K562 (cell line): Measurements from ENCODE around the gene GNAZ. TPM values are rescaled to one million over a fixed set of nuclear protein-coding genes. Genes with fewer than 3 reads are reported as not detected.

Experiments used
- ASH1L ChIP-seq: fragments of 450-650 bp; IDR thresholded peaks from 2 replicates; pipeline ENCODE4 v1.6.1; 2018; ENCODE audit warnings: borderline replicate concordance, mild to moderate bottlenecking, low read depth; ENCODE audit not compliant: partially characterized antibody
- CGGBP1 ChIP-seq: fragments of 250-450 bp; sonication (Bioruptor Pico); IDR thresholded peaks from 2 replicates; pipeline ENCODE4 v1.9.0; 2021; ENCODE audit warnings: mild to moderate bottlenecking
- FOXM1 ChIP-seq, 2 experiments: fragments of 450-650 bp in 1 of 2; sonication (generic) in 1 of 2; formaldehyde crosslinking in 1 of 2; IDR thresholded peaks; 2 replicates each; pipeline versions ENCODE4 v1.6.1 to v1.9.0; 2017 to 2022; ENCODE audit warnings: low read depth in 2 of 2, mild to moderate bottlenecking in 2 of 2, missing genetic modification reagents in 1 of 2, moderate library complexity in 1 of 2
- HES1 ChIP-seq: fragments of 450-650 bp; IDR thresholded peaks from 2 replicates; pipeline ENCODE4 v1.6.1; 2016; ENCODE audit warnings: low read depth, mild to moderate bottlenecking, moderate library complexity
- HIVEP1 ChIP-seq: fragments of 250-450 bp; sonication (Bioruptor Pico); IDR thresholded peaks from 2 replicates; pipeline ENCODE4 v1.4.0; 2020; ENCODE audit warnings: mild to moderate bottlenecking
- KDM4B ChIP-seq, 2 experiments: fragments of 450-650 bp in 1 of 2; sonication (generic) in 1 of 2; IDR thresholded peaks; 2 replicates each; pipeline ENCODE4 v1.6.1; 2016 to 2017; ENCODE audit warnings: borderline replicate concordance in 2 of 2, antibody characterized with exemption in 1 of 2, low read depth in 1 of 2, mild to moderate bottlenecking in 1 of 2
- MAFG ChIP-seq: fragments of 450-650 bp; conservative IDR thresholded peaks from 2 replicates; pipeline ENCODE4 v1.6.1; 2016; ENCODE audit warnings: missing genetic modification characterization, missing compliant biosample characterization
- NR1H2 ChIP-seq: sonication (generic); formaldehyde crosslinking; IDR thresholded peaks from 2 replicates; pipeline ENCODE4 v1.4.0; 2020; ENCODE audit warnings: mild to moderate bottlenecking, missing genetic modification reagents
- PATZ1 ChIP-seq: fragments of 250-450 bp; sonication (Bioruptor Pico); IDR thresholded peaks from 2 replicates; pipeline ENCODE4 v1.5.0; 2020; ENCODE audit warnings: mild to moderate bottlenecking, borderline replicate concordance
- PML ChIP-seq: IDR thresholded peaks from 2 replicates; pipeline ENCODE4 v1.6.1; 2012; ENCODE audit warnings: low read length, inconsistent platforms
- PRDM10 ChIP-seq: fragments of 450-650 bp; IDR thresholded peaks from 2 replicates; pipeline ENCODE4 v1.6.1; 2018; ENCODE audit not compliant: partially characterized antibody
- PTBP1 ChIP-seq: fragments of 200-400 bp; formaldehyde crosslinking; IDR thresholded peaks from 2 replicates; pipeline ENCODE4 v1.6.1; 2017; ENCODE audit warnings: low read depth, low read length
- PURB ChIP-seq: sonication (generic); formaldehyde crosslinking; IDR thresholded peaks from 2 replicates; pipeline ENCODE4 v1.9.0; 2021; ENCODE audit warnings: low read depth, mild to moderate bottlenecking, missing genetic modification reagents
- ZBTB33 ChIP-seq: sonication (generic); formaldehyde crosslinking; IDR thresholded peaks from 2 replicates; pipeline ENCODE4 v1.8.1; 2023; ENCODE audit warnings: mild to moderate bottlenecking, missing genetic modification reagents
- ZNF699 ChIP-seq: fragments of 250-450 bp; sonication (Bioruptor Pico); IDR thresholded peaks from 2 replicates; pipeline ENCODE4 v1.8.0; 2021; ENCODE audit warnings: mild to moderate bottlenecking, moderate library complexity; ENCODE audit not compliant: insufficient replicate concordance
- ZZZ3 ChIP-seq: fragments of 450-650 bp; IDR thresholded peaks from 2 replicates; pipeline ENCODE4 v1.6.1; 2016; ENCODE audit warnings: antibody characterized with exemption, mild to moderate bottlenecking, moderate library complexity
- polyA plus RNA-seq, 8 experiments: library from polyadenylated mRNA; depleted of rRNA in 4 of 8; stranded (reverse) in 5 of 8; unstranded in 3 of 8; fragments of >200 nt; fragmentation: Nextera tagmentation in 2 of 8; fragmentation: Illumina TruSeq in 1 of 8; extraction: Ambion mirVana in 2 of 8; extraction: Trizol in 1 of 8; gene quantifications; 2 replicates each; pipeline versions ENCODE4 v1.2.1 to v1.2.3, GENCODE V29; 2011 to 2014; ENCODE audit warnings: inconsistent platforms in 1 of 8, missing spikeins in 1 of 8
- total RNA-seq, 7 experiments: library from RNA; depleted of rRNA in 6 of 7; stranded (reverse); fragments of >200 nt in 6 of 7; fragmentation: Illumina TruSeq in 2 of 7; extraction: Trizol in 2 of 7; gene quantifications; 2 replicates each; pipeline versions ENCODE4 v1.2.1 to v1.2.3, GENCODE V29; 2011 to 2021; ENCODE audit warnings: low replicate concordance in 1 of 7

The GNAZ gene
- total and polyA plus RNA-seq, 9 of the 15 experiments (the other 6 are each of a cell fraction or from before 2014, with no cell fraction given) = 0.04 to 0.22 (median 0.13) TPM; not detected in 3

- no peak for TF ChIP-seq PTBP1
- no peak for TF ChIP-seq MAFG (tag)
- TF ChIP-seq ZBTB33 (CRISPR knock-in tag) = no peak
- peak; percentile 64; the same call in 1 of the 2 replicates for TF ChIP-seq PML
- no peak for TF ChIP-seq ZNF699 (CRISPR knock-in tag)
- no peak for TF ChIP-seq KDM4B (IDR thresholded peaks at IDR 0.05; ENCODE audit: borderline replicate concordance in 2 of 2, low read depth in 1 of 2)
- no peak for TF ChIP-seq PURB (CRISPR knock-in tag)
- no peak for TF ChIP-seq ZZZ3
- no peak for TF ChIP-seq PATZ1 (CRISPR knock-in tag)
- TF ChIP-seq FOXM1 (IDR thresholded peaks at IDR 0.05; ENCODE audit: low read depth) = no peak
- TF ChIP-seq FOXM1 (CRISPR knock-in tag; IDR thresholded peaks at IDR 0.05; ENCODE audit: low read depth) = no peak
- no peak for TF ChIP-seq NR1H2 (CRISPR knock-in tag)
- TF ChIP-seq CGGBP1 = no peak
- no peak for TF ChIP-seq HES1
- peak; percentile 41 for TF ChIP-seq PRDM10
- no peak for TF ChIP-seq HIVEP1 (CRISPR knock-in tag)
- no peak for TF ChIP-seq ASH1L
Observed at GRCh38 chr22:23086787-23087186, 16.5 kb downstream of the GNAZ start (continued).
